ENCODE measurements around the gene COL4A1.
A peak's percentile ranks its signal among the peaks of the same experiment; 100 is the strongest.
"Not testable (repeated sequence)": the region's sequence is repeated elsewhere in the genome, so short reads cannot be mapped to it uniquely, and the experiment has no call there.

COL4A1 gene

DNA sequence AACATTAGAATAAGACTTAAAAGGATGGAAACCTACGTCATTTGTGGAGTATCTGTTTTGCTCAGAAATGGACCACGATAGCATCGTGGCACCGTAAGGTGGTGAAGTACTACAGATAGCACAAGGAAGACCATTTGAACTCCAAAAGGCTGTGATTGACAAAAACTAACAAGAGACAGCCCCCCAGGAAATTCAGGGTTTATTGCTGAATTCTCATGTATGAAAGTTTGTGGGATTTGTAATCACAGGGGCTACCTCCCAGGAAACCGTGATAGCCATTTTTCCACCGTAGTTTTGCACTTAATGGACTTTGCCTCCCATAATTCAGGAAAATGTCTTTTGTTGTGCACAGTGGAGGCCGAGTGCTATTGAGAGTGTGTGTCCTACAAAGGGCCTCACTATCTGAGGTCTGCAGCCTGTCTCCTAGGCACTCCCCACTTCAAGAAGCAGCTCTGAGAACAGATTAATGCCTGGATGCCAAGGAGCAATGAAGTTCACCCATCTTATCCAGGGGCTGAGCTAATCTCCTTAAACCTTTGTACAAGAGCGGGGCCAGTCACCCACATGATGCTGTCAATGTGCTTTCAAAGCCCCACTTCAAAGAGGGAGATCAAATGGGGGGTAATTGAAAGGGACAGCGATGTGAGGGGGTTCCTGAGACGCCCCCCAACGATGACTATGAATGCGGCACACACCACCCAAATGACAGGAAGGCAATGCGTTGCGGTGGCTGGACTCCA lies 182.6 kb downstream of the COL4A1 start:
- DNase-seq, result no peak

DNA sequence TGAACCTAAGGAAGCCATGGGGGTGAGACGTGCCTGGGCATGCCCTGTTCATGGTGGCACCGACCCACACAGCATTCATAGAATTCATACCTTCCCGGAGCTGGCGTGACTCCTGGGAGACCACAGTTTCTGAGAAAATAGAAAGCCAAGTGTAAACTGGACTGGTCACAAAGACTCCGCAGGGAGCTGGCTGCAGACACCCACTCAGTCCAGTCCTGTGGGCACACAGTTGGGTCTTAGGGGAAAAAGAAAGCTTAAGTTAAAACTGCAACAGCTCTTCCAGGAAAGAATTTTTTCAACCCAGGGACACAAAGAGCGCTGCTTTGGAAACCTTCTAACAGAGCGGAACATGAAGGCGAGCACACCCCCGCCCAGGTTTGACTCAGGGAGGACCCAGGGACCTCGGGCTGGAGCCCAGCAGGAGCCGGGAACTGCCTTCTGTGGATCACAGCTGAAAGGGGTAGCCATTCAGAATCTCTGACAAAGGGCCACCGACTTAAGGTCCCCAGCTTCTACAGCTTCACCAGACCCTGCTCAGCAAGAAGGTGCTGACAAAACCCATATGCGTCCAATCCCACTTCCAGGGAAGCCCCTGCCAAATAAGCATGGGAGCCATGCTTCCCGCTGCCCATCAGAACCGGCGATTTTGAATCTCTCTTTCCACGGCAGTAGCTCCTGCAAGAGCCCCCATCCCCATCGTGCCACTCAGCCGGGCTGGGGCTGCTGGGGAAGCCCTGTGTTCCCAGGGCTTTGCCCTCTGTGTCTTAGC lies 183.7 kb downstream of the COL4A1 start:
- DNase-seq, result no peak

DNA sequence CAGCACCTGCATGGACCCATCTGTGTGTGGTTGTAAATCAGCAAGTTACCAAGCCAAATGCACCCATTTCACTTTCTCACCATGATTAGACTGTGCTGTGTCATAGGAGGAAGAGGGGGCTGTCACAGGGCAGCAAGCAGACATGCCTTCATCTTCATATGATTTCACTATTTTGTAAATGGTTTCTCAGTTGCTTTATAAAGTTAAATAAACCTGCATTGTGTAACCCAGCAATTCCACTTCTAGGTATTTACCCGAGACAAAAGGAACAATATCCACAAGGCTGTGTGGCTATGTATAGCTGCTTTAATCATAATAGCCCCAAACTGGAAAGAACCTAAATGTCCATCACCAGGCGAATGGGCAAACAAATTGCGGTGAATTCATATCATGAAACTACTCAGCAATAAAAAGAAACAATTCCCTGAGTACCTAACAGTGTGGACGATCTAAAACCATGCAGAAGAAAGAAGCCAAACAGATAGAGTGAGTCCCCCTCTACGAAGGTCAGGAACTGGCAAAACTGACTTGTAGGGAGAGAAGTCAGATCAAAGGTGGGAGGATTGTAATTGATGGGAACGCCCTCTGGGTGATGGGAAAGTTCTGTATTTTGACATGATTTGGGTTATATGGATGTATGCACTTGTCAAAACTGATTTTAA lies 185.4 kb downstream of the COL4A1 start:
- DNase-seq, result no peak

DNA sequence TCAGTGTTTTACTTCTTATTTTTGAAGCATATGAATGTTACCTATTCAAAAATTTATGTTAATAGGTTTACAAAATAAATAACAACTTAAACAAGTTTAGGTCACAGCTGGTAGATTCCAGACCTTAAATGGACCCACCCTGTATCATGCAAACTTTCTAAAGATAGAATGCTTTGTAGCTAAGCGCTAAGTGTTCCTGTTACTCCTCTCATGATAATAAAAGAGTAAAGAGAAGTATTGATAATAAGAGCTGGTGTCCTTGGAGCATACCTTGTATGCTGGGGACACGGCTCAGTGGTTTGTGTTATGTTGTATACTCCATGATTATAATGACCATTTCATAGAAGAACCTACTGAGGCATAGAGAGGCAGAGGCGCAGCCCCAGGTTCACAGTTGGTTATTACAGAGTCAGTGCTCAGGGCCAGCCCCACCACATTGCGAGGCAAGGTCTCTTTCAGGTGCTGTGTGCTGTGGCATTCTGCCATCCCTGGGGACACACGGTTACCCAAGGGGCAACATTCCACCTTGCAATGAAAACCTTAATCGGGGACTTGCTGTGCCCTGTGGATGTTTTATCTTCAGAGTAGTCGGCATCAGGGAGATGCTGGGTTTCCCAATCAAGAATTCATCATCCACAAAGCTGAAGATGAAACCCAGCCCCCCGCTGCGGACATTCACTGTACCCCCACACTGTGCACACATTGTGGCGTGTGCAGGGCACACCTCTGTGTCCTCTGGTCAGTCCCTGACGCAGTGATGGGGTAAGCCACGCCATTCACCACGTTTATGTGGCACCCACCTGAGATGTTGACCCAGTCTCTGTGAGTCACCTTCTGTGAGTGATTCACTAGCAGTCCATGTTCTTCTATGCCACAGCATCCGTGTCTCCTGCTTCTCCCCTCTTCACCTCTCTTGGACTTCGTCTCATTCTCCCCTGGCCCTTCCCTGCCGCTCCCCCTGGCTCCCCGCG lies 186.7 kb downstream of the COL4A1 start:
- no peak for DNase-seq

DNA sequence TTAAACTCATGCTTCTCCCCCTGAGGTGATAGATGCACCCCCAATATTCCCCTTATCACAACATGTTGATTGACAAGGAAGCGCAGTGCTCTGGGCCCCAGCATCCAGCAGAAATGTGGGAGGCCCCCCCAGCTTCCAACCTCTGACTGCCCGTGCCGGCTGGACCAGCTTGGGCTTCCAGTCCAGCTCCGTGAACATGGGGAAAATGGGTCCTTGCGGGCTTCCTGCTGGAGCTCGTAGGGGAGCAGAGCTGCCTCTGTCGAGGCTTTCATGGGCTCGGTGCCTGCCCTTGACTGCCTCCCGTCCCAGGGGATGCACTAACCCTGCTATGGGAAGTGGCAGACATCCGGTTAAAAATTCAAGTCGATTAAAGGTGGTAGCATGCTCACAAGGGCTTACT lies 188.9 kb downstream of the COL4A1 start:
- DNase-seq, result no peak

DNA sequence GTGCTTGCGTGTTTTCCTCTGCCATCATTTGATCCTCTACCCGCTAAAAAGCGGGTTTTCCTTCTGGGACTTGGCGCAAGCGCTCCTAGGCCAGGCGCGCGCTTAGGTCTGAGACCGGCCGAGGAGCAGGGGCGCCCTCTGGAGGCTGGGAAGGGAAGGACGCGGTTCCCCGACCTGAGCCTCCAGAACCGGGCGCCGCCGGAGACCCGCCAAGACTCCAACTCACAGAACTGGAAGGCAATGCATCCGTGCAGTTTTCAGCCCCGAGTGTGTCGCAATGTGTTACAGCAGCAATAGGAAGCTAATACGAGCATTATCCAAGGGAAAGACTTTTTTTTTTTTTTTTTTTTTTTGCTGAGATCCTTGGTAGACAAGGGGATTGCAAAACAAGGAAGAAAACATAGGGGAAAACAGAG lies 190.9 kb downstream of the COL4A1 start:
- DNase-seq, result no peak

DNA sequence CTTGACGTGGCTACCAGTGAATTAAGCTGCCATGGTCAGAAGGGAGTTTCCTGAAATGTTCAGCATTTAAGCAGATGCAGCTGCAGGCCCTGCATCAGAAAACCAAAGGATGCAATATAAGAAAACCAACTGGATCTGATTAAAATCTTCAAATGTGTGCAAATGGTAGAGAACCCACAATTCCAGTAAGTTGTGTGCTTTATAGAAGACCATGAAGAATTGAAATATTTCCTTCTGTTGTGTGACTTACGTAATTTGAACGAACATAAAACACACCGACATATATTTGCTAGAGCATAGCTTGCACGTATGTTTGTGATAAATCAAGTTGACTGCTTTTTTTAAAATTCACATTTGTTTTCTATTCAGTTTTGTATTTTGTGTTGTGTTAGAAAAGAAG lies 191.4 kb downstream of the COL4A1 start:
- DNase-seq, result no peak

DNA sequence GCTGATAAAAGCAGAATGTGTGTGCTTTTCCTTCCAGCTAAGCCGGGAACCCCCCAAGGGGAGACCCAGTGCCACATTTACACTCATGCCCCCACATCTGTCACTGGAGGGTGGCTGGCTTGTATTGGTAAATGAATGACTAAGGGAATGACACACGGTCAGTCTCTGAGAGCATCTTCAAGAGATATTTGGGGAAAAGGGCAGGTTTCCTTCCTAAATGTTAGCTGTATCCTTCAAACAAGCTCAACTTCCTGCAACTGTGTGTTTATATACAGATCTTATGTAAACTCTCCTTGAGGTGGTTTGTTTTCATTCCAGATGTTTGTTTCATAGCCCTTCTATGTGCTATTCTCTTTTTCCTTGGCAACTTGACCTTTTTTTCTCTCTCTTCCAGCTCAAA lies 192.6 kb downstream of the COL4A1 start:
- no peak for DNase-seq

DNA sequence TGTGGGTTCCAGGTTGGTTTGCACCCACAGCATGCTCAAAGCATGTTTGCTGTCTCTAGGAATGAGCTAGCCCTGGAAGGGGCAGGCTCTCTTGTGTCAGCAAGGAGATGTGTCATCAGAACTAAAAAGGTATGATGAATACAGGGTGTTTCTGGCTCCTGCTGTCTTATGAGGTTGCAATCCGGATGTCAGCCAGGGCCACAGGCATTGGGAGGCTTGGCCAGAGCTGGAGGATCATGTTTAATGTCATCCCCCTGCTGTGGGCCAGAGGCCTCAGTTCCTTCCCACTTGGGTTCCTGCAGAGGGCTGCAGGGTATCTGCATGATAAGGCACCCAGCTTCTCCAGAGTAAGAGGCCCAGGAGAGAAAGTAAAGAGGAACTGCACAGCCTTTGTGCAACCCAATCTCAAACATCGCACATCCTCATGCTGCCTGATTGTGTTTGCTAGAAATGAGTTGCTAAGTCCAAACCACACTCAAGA lies 193.6 kb downstream of the COL4A1 start:
- peak; percentile 65 for DNase-seq

DNA sequence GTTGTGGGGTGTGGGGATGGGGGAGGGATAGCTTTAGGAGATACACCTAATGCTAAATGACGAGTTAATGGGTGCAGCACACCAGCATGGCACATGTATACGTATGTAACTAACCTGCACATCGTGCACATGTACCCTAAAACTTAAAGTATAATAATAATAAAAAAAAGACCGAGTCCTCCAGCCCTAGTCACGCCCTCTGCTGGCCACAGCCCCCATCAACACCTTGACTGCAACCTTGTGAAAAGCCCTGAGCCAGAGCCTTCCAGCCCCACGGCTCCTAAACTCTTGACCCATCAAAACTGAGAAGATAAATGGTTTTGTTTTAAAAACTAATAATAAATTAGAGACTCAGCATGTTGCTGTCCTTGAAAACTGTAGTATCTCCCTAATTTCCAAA lies 194.6 kb downstream of the COL4A1 start:
- not testable (repeated sequence) for DNase-seq

DNA sequence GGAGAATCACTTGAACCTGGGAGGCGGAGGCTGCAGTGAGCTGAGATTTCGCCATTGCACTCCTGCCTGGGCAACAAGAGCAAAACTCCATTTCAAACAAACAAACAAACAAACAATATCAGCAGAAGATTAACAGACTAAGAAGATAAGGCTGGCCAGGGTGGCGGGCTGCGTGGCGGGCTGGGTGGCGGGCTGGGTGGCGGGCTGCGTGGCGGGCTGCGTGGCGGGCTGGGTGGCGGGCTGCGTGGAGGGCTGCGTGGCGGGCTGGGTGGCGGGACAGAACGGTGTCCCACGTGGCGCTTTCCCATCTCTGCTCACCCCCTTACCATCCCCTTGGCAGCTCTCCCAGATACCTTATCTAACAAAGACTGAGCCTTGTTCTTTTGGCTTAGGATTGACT lies 196.2 kb downstream of the COL4A1 start:
- DNase-seq, result no peak

DNA sequence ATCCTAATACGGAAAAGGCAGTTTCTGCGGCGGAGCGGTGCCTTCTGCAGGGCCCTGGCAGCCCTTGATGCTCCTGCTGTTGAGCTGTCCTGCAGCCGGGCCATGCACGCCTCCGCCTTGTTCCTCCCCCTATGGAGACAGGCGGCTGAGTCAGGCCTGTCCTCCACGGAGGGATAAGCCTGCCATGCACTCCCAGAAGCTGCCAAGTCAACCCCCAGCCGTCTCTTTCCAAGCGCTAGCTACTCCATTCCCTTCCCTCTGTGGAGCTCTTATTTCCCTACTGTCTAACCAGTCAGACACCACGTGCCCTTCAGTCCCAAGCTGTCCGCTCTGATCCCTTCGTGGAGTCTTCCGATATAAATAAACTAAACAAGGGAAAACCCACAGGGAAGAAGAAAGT lies 197.0 kb downstream of the COL4A1 start:
- DNase-seq, result no peak

DNA sequence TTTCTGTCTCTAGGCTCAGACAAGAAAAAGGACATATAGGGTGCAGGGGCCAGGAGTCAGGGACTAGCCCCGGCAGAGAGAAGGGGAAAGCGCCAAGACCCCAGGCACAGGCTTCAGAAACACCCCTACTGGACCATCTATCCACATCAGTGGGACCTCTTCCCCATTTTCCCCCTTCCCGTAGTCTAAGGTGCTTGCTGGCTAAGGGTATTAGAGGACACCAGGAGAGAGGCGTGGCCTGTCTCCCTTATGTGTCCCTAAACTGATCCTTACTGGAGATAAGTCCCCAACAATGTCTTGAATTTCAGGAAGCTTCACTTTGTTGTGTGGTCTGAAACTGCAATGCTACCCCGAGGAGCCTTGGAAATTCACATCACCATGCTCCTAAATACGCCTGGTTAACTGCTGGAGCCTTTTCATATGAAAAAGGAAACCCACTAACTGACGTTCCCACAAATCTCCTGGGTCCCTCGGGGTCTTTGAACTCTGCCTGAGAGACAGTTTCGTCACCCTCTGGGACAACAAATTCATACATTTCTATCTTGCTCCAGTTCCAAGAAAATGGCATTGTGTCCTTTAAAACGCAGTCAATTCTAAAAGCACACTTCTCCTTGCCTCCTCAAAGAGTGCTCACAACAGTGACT lies 197.7 kb downstream of the COL4A1 start:
- DNase-seq, result no peak

DNA sequence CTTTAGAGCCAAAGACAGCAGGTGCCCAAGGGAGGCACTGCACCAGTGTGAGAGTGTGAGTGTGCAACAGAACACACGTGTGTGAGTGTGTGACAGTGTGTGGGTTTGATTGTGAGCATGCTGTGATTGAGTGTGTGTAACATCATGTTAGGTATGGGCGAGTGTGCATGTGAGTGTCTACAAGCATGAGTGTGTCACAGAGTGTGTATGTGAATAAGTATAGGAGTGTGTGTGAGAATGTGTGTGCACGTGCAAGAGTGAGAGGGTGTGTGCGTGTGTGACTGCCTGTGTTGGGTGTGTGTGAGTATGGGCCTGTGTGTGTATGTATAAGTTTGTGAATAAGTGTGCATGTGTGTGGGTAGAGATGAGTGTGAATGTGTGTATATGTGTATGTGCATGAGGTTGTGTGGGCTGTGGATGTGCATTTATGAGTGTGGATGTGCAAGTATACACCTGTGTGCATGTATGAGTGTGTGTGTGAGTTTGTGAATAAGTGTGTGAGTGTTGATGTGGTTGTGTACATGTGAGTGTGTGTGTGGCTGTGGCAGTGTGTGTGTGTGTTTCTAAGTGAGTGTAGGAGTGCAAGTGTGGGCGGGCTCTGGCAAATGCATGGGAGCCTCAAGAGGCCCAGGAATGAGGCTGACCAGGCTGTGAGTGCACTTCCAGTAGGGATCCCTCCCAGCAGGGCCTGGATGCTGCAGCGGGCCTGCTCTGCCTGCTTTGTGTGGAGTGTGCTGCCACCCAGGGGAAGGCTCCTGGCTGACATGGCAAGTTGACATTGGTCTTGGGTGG lies 198.4 kb downstream of the COL4A1 start:
- DNase-seq, result no peak

DNA sequence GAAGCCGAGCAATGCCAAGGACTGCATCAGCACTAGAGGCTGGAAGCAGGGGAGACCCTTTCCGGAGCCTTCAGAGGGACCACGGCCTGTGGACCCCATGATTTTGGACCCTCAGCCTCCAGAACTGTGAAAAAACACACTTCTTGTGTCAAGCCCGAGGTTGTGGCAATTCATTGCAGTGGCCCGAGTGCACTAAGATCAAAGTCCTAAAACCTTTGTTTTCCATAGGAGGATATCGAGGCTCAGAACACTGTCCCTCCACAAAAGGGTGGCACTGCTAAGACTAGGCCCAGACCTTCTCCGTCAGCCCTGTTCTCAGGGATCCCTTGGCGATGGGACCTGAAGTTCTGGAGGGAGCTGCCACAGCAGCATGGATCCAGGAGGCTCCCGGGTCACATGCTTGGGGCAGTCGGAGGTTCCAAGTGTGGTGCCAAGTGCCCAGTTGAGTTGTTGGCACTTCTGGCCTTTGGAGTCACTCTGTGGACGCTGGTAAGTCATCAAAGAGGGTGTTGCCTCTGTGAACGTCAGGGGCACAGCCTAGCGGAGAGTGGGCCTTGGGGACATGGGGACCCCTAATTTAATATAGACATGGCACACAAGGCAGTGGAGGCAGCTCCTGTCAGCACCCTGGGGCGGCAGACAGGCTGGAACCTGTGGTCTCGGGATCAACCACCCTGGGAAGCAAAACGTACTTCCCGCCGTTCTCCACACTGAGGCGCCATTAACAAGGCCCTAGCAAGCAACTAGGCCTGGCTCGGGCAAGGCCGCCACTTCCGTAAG lies 199.2 kb downstream of the COL4A1 start:
- DNase-seq, result no peak

DNA sequence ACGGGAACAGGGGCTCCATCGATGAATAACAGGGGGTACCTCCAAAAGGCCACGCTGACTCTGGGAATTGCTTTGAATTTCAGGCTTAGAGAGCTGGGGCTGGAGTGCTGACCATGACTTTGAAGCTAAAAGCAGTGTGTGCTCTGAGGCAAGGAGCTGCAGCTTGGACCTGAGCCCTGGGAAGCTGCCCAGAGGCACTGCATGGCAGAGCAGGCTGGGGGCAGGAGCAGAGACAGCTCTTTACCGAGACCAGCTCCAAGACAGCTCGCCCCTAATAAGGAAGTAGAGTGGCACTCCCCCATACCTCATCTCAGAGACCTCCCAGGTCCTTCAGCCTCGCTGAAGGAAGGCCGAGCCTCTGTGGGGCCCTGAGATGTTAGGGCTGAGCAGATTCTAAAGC lies 200.2 kb downstream of the COL4A1 start:
- DNase-seq, result no peak

DNA sequence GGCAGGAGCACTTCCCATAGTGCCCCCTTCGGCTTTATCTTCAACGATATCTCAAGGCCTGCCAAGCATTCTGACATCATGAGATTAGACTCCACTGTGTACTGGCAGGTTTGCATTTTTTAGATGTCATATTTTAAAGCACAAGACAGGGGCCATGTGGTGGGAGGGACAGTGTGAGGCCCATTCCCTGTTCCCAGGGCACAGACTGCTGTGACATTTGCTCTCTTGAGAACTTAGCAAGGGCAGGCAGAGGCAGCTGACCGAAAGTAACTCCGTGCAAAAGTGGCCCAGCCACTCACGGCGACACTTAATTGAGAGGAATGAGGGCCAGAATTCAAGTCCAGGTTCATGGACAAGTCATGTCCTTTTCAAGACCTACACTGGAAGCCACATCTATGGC lies 201.8 kb downstream of the COL4A1 start:
- DNase-seq, result no peak

DNA sequence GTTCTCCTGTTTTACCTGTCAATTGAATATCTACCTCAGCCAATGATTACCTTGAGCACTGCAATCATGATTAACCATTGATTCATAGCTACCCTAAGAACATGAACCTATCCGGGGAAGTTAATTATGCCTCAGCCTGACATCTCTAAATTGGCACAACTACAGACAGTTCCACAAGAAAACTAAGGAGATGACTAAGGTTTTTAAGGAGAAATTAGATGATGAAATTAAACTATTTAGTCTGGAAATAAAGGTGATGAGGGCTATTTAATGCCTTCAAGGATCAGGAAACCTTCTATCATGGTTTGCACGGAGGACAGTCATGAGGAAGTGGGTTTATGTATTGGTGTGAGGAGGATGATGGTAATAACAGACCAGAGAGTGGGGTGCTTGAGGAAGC lies 203.4 kb downstream of the COL4A1 start:
- DNase-seq, result no peak

DNA sequence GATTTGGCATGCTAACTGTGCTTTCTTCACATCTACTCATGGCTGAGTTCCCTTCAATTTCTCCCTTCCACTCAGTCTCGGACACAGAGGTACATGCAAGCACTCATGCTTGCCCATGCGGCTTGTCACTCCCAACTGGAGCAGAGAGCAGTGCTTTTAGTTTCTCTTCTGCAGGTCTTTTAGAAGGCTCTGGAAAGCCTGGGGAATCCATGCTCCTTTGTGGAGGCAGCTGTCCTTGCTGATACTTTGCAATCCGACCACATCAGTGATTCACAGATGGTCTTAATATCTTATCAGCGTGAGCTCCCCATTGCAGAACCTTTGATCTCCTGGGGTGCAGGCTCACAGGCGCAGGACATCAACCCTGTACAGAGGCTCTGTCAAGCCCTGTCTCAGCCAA lies 203.9 kb downstream of the COL4A1 start:
- no peak for DNase-seq

DNA sequence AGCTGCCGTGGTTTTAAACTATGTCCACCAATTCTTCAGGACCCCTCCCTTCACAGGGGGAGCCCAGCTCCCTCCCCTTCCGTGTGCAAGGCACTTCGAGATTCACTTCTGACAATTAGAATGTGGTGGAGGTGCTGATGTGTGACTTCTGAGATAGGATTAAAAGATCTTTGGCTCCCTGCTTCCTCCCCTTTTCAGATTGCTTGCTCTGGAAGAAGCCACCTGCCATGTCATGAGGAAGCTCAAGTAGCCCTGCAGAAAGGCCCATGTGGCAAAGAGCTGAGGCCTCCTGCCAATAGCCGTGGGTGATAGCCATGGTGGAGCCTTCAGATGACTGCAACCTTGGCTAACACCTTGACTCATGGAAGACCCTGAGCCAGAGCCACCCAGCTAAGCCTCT lies 204.9 kb downstream of the COL4A1 start:
- DNase-seq, result no peak

DNA sequence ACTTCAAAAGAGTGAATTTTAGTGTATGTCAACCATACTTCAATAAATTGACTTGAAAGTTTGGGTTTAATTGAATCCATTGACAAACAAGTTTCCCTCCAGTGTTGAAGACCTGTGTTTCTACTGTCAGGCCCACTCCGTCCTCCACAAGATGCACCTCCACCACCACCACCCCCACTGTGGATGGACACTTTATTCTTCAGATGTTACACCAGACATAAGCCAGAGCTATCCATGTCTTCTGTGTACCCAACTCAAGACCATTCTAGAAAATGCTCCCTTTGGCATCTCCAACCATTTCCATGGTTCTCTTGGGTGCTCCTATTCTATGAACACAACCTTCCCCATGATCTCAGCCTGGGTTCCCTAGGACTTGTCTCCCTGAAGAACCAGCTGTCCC lies 207.0 kb downstream of the COL4A1 start:
- no peak for DNase-seq
